GM08714 (cell line): Measurements from ENCODE around the gene TK1.
"Not testable (repeated sequence)": the region's sequence is repeated elsewhere in the genome, so short reads cannot be mapped to it uniquely, and the experiment has no call there.

Source experiments
- H3K4me3 ChIP-seq: fragments of 200-500 bp; sonication (Bioruptor generic); 2 replicates; pipeline ENCODE4 v1.5.1; 2014; ENCODE audit warnings: mild to moderate bottlenecking, low read length, inconsistent platforms
- ZNF274 ChIP-seq: IDR thresholded peaks from 2 replicates; pipeline ENCODE4 v1.6.1; 2012; ENCODE audit warnings: mild to moderate bottlenecking, low read depth, low read length

The TK1 gene

GRCh38 chr17:78174870-78175642 lies 11.8 kb downstream of the TK1 start:
- TF ChIP-seq ZNF274, result no peak
- no peak overlapping the region for H3K4me3 ChIP-seq

GRCh38 chr17:78174346-78174869 lies 12.4 kb downstream of the TK1 start:
- TF ChIP-seq ZNF274, result no peak
- H3K4me3 ChIP-seq, result no peak overlapping the region

- H3K4me3 ChIP-seq, result no peak overlapping the region
- TF ChIP-seq ZNF274, result no peak
Measured at GRCh38 chr17:78173097-78173715, 13.6 kb downstream of the TK1 start.

DNA sequence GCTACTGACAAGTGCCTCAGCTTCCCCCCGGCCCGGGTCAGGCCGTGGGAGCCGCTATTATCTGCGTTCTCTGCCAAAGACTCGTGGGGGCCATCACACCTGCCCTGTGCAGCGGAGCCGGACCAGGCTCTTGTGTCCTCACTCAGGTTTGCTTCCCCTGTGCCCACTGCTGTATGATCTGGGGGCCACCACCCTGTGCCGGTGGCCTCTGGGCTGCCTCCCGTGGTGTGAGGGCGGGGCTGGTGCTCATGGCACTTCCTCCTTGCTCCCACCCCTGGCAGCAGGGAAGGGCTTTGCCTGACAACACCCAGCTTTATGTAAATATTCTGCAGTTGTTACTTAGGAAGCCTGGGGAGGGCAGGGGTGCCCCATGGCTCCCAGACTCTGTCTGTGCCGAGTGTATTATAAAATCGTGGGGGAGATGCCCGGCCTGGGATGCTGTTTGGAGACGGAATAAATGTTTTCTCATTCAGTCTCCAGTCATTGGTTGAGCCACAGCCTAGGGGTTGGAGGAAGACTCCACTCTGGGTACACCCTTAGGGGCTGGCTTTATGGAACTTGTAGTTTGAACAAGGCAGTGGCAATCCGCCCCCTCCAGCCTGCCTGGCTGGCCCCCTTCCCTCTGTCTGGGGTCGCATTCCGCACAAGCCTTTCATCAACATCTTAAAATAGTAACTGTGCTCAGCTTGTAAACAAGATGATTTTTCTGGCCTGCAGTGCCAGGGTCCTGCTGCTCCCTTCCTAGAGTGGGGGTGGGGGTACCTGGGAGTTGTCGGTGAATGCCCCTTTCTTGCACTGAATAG lies 14.4 kb downstream of the TK1 start:
- no peak for TF ChIP-seq ZNF274
- no peak overlapping the region; the same call in 1 of the 2 replicates for H3K4me3 ChIP-seq

DNA sequence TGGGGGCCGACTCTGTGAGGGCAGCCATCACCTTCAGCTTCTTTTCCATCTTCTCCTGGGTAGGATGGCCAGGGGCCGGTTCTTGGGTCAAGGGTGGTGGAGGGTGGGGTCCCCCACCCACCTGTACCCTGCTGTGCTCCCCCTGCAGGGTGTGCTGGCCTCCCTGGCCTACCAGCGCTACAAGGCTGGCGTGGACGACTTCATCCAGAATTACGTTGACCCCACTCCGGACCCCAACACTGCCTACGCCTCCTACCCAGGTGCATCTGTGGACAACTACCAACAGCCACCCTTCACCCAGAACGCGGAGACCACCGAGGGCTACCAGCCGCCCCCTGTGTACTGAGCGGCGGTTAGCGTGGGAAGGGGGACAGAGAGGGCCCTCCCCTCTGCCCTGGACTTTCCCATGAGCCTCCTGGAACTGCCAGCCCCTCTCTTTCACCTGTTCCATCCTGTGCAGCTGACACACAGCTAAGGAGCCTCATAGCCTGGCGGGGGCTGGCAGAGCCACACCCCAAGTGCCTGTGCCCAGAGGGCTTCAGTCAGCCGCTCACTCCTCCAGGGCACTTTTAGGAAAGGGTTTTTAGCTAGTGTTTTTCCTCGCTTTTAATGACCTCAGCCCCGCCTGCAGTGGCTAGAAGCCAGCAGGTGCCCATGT lies 15.1 kb downstream of the TK1 start:
- not testable (repeated sequence) for H3K4me3 ChIP-seq

- peak overlapping the region; percentile 10; the same call in 1 of the 2 replicates for H3K4me3 ChIP-seq
- no peak for TF ChIP-seq ZNF274
Measured at GRCh38 chr17:78170692-78171590, 15.9 kb downstream of the TK1 start.

GRCh38 chr17:78168903-78169793 lies 17.7 kb downstream of the TK1 start:
- no peak for TF ChIP-seq ZNF274
- peak overlapping the region; percentile 80 for H3K4me3 ChIP-seq

DNA sequence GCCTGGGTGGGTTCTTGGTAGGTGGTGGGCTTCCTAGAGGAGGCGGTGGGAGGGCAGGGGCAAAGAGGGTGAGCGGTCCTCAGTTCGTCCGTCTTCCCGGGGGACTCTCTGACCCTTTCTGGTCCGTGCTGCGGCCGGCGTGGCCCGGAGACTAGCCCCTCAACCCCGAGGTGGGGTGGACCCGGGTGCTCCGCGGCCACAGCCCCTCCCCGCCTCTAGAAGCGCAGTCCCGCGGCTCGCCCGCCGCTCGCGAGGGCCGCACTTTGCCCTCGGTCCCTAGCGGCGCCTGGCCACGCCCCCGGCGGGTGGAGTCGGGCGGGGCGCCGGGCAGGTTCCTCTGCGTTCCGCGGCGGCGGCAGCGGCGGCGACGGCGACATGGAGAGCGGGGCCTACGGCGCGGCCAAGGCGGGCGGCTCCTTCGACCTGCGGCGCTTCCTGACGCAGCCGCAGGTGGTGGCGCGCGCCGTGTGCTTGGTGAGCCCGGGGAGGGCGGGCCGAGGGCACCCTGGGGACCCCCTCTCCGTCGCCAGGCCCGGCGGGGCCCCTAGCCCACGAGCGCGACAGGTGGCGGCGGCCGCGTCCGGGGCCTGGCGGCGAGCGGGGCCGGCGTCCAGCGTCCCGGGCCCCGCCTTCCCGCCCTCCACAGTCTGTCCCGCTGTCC lies 18.5 kb downstream of the TK1 start, which contains the start of gene SYNGR2:
Gene SYNGR2 (plus strand): TSS at position 340 of the 661 bp plus-strand sequence. CDS start 36 bp downstream, at position 376.
- peak within 1 kb of the TSS; percentile 80 for H3K4me3 ChIP-seq

GRCh38 chr17:78166416-78166815 lies 20.4 kb downstream of the TK1 start:
- no peak for TF ChIP-seq ZNF274
- H3K4me3 ChIP-seq, result no peak overlapping the region

More for the DNA sequence above, 18.5 kb downstream of the TK1 start, which contains the start of gene SYNGR2:
- no peak for TF ChIP-seq ZNF274

GRCh38 chr17:78164748-78165607 lies 21.9 kb downstream of the TK1 start:
- H3K4me3 ChIP-seq, result no peak overlapping the region
- no peak for TF ChIP-seq ZNF274
